Measurements from ENCODE around the gene MAPK11.

Gene MAPK11

DNA sequence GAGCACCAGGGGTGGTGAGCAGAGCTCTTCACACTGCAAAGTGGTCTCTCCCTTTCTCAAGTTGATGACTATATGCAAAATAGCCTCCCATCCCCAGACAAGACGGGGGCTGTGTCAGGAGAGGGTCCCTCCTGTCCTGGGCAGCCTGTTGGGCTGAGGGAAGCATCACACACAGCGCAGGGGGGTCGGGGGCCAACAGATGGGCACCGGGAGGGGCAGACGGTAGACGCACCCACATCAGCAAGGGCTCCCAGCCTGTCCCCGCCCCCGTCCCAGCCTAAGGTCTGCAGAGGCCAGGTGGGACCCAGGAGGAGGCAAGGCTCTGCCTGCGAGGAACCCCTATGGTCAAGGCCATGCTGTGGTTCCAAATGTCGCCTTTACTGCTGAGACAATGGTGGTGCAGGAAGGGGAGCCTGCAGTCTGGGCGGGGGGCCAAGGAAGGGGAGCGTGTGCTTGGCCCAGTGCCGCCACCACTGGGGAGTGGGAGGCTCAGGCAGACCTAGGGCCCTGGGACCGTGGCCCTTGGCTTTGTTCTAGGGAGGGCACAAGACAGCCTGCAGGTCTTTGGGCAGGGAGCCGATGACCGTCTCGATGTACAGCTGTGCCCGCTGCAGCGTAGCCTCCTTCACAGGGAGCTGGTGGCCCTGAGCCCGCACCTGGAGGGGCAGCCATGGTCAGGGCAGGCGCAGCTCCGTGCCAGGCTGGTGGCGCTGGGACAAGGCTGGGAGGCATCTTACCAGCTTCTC is 41.6 kb upstream of the MAPK11 start:
- TF ChIP-seq CTCF (conservative IDR thresholded peaks at IDR 0.05) (no peak), ZFX (IDR thresholded peaks at IDR 0.05) (no peak)
- no peak overlapping the region for H3K27ac ChIP-seq

DNA sequence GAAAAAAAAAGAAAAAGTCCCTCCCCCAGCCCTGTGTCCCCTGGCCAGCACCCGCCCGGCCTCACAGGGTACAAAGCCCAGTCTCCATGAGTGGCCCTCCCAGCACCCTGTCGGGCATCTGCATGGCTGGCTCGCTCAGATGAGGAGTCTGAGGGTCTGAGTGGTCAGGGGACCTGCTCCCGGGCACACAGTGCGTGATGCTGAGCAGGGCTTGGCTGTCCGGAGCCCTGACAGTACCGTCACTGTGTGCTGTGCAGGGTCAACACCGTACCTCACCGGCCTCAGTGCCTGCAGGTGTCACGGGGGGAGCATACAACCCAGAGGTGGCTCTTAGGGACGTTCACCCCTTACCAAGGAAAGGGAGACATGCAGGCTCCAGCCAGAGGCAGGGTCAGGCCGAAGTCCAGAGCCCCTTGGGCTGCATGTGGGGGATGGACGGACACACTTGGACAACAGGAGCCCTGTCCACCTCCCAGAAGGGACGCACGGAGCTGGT is 40.8 kb upstream of the MAPK11 start:
- TF ChIP-seq CTCF (conservative IDR thresholded peaks at IDR 0.05) (no peak), ZFX (IDR thresholded peaks at IDR 0.05) (no peak)

DNA sequence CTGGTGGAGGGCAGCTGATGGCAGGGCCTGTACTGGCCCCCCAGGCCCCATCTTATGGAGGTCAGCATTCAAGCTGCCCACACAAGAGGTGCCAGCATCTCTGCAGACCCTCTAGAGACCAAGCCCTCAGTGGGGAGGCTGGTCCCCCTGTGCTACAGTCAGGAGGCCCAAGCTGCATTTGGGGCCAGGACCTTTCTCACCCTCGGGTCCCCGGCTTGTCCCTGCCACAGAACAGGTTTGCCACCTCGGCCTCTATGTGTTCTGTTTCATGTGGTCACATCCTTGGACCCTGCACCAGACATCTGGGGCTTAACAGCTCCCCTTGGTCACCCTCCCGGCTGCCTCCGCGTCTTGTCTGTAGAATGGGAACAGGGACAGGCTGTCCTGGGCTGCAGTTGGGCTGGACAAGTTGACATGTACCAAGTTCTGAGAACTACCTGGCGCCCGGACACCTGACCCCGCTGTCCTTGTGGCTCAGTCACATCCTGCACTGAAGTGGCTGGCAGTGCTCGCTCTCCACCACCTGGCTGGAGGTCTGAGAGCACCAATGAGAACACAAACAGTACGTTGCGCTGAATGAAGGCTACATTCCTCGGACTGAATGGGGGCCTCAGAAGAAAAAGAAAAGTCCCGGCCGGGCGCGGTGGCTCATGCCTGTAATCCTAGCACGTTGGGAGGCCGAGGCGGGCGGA is 40.0 kb upstream of the MAPK11 start:
- H3K27ac ChIP-seq: no peak overlapping the region
- TF ChIP-seq CTCF (conservative IDR thresholded peaks at IDR 0.05) (no peak), ZFX (IDR thresholded peaks at IDR 0.05) (no peak)

More for the DNA sequence above, 40.8 kb upstream of the MAPK11 start:
- no peak overlapping the region for H3K27ac ChIP-seq

GRCh38 chr22:50309601-50309991 is 39.4 kb upstream of the MAPK11 start:
- TF ChIP-seq ZFX (IDR thresholded peaks at IDR 0.05) (no peak), CTCF (conservative IDR thresholded peaks at IDR 0.05) (no peak)
- no peak overlapping the region; the same call in 1 of the 2 replicates for H3K27ac ChIP-seq

DNA sequence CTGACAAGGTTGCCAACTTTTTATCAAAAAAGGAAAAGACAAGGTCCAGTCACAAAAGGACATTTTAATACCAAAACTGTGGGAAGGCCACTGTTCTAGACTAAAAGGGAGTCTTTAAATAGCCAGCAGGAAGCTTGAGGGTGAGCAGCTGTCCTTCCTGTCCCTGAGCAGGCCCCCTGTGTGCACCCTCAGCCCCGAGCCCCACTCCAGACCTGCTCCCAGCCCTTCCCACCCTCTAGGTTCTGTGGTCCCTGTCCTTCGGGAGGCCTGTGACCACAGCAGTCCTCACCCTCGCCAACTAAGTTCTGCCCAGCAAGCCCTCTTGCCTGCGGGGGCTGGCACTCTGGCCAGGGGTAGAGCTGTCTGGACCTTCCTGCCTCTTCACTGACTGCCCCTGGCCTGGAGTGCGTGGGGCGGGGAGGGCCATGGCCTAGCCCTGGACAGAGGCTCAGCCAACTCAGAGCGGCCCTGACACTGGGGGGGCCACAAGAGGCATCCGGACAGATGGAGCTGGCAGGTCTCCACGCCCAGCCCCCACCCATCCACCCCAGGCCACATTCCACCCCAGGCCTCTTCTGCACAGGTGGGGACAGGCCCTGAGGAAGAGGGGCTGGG is 38.9 kb upstream of the MAPK11 start:
- no peak for TF ChIP-seq ZFX (IDR thresholded peaks at IDR 0.05)
- TF ChIP-seq CTCF (conservative IDR thresholded peaks at IDR 0.05): no peak
- peak overlapping the region; percentile 30; the same call in 1 of the 2 replicates for H3K27ac ChIP-seq

GRCh38 chr22:50308597-50308935 is 38.4 kb upstream of the MAPK11 start:
- TF ChIP-seq ZFX (IDR thresholded peaks at IDR 0.05) (no peak), CTCF (conservative IDR thresholded peaks at IDR 0.05) (no peak)
- peak overlapping the region; percentile 30 for H3K27ac ChIP-seq
